Keratinocyte (primary cell): ENCODE data around the gene AHNAK.

Source experiments
- EZH2 ChIP-seq: IDR thresholded peaks from one replicate; pipeline ENCODE4 v1.6.1; 2012; ENCODE audit warnings: inconsistent platforms, mild to moderate bottlenecking, low read length, moderate library complexity
- TF ChIP-seq, protein P1 (sequence below), 3 experiments: IDR thresholded peaks in 1 of 3; conservative IDR thresholded peaks in 1 of 3; optimal IDR thresholded peaks in 1 of 3; 2 replicates in 2 of 3; 3 replicates in 1 of 3; pipeline versions ENCODE3 to v1.5.1; 2011; ENCODE audit warnings: low read length in 3 of 3, mild to moderate bottlenecking in 3 of 3, moderate library complexity in 2 of 3, control low read depth in 1 of 3, inconsistent platforms in 1 of 3; ENCODE audit not compliant: insufficient read depth in 2 of 3; ENCODE audit errors: extremely low read depth in 1 of 3

DNA sequence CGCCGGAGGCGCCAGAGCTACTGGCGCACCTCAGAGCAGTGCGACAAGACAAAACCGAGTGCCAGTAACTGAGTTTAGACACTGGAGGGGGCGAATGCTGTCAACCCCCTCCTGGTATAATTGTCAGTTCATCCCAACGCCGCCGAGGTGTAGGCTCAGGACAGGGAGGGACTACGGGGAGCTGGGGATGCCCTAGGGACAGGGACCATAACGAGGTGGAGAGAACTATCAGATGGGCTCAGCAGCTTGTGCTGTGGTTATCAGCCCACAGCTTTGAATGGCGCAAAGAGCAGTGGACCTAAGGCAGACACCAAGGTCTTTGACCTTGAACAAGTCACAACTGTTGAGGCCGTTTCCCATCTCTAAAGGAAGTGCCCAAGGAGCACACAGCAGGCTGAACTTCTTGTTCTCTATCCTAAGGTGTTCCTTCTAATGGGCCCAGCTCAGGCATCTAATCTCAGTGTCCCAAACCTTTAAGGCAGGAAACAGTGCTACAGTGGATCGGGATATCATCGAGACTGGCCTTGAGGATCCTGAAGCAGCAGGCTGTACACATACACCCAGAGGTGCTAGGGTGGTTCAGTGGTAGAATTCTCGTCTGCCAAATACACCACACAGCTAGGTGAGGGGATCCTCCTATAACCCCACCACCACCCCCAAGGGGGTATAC is 45.7 kb upstream of the AHNAK start:
- TF ChIP-seq, protein P1, sequence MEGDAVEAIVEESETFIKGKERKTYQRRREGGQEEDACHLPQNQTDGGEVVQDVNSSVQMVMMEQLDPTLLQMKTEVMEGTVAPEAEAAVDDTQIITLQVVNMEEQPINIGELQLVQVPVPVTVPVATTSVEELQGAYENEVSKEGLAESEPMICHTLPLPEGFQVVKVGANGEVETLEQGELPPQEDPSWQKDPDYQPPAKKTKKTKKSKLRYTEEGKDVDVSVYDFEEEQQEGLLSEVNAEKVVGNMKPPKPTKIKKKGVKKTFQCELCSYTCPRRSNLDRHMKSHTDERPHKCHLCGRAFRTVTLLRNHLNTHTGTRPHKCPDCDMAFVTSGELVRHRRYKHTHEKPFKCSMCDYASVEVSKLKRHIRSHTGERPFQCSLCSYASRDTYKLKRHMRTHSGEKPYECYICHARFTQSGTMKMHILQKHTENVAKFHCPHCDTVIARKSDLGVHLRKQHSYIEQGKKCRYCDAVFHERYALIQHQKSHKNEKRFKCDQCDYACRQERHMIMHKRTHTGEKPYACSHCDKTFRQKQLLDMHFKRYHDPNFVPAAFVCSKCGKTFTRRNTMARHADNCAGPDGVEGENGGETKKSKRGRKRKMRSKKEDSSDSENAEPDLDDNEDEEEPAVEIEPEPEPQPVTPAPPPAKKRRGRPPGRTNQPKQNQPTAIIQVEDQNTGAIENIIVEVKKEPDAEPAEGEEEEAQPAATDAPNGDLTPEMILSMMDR (optimal IDR thresholded peaks at IDR 0.05 in 1 of 3, IDR thresholded peaks at IDR 0.05 in 1 of 3, conservative IDR thresholded peaks at IDR 0.05 in 1 of 3; ENCODE audit: extremely low read depth in 1 of 3, insufficient read depth in 2 of 3, low read length in 3 of 3): no peak
- TF ChIP-seq EZH2: no peak
